NCI-H2196 treated with DMSO at 0.1 percent for 48 hours (cell line): ENCODE measurements around the gene CALN1.

ENCODE experiments used
- DNase-seq: peaks from one replicate; lab custom pipeline; 2025; ENCODE audit not compliant: unreplicated experiment; lab: John Stamatoyannopoulos, UW

The CALN1 gene

GRCh38 chr7:71886046-71886445, 526.1 kb downstream of the CALN1 start:
- no peak for DNase-seq

GRCh38 chr7:71885487-71885886, 526.7 kb downstream of the CALN1 start:
- DNase-seq: no peak

GRCh38 chr7:71883415-71883814, 528.7 kb downstream of the CALN1 start:
- no peak for DNase-seq

DNA sequence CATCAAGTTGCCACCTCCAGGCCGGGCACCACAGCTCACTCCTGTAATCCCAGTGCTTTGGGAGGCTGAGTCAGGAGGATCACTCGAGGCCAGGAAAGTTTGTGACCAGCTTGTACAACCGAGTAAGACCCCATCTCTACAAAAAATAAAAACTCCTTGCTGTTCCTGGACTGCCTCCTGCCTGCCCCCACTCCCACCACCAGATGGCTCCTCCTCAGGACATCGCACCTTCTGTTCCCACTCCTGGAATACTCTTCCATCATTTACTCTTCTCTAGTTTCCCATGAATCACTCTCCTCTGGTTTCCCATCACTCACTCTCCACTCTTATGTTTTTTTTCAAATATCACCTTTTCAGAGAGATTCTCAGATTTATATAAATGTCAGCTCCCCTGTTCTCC, 540.7 kb downstream of the CALN1 start:
- no peak for DNase-seq

GRCh38 chr7:71870812-71871211, 541.3 kb downstream of the CALN1 start:
- DNase-seq: no peak

DNA sequence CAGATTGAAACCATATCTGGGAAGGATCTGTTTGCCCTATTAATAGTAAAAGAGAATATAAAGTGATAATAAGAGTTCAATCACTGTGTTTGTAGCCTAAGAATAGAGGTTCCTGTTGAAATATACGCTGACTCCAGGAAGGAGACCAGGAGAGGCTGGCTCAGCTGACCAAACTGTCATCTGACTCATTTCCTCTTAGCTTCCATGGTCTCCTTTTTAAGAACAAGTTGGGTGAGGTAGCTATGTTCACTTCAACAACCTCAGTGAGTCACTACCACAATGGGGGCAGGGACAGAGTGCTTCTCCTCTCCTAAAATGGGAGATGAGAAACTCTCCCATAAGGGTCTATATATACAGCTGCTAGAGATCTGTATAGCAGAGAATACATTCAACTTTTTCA, 543.3 kb downstream of the CALN1 start:
- DNase-seq: no peak

DNA sequence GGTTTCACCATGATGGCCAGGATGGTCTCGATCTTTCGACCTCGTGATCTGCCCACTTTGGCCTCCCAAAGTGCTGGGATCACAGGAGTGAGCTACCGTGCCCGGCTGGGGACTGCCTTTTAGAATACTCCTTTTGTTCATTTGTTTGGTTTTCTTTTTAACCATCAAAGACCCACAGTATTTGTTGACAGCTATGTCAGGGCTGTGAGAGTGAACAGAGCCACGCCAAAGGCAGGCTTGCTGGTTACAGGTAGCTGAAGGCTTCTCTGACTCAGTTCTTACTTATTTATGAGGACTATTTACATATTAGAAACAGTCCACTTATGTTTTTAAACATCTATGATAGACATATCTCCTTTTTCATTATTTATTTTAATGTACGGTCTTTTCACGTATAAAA, 544.5 kb downstream of the CALN1 start:
- DNase-seq: no peak

GRCh38 chr7:71865172-71865571, 547.0 kb downstream of the CALN1 start:
- DNase-seq: no peak

DNA sequence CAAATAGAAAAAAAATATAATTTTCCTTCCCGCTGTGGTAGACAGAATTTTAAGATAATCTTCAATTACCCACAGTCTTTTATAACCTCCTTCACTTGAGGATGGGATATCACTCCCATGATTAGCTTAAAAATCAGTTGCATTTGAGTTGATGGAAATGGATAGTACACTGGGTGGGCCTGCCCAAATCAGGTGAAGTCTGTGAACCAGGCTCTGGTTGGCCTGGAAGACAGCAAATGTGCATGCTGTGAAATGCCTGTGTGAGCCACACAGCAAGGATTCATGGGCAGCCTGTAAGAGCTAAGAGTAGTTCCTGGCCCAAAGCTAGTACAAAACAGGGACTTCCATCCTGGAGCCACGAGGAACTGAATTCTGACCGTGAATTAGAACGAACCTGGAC, 548.0 kb downstream of the CALN1 start:
- no peak for DNase-seq

GRCh38 chr7:71860572-71860971, 551.6 kb downstream of the CALN1 start:
- DNase-seq: no peak

DNA sequence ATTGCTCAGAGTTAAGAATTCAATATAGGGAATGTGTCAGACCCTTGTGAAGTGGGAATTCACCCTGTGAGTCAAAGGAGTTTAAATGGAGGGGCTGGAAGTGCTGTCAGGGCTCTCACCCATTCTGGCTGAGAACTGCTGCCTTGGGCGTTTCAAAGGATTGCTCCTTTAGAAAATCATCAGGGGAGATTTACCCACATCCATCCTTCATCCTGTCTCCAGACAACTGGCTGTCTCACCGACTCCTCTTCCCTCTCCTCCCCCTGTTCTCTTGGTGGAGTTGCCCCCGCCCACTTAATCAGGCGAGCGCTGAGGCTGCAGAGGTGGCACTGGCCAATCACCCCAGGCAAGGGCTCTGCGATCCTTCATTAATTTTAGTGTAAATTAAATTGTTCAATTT, 554.8 kb downstream of the CALN1 start:
- DNase-seq: no peak

DNA sequence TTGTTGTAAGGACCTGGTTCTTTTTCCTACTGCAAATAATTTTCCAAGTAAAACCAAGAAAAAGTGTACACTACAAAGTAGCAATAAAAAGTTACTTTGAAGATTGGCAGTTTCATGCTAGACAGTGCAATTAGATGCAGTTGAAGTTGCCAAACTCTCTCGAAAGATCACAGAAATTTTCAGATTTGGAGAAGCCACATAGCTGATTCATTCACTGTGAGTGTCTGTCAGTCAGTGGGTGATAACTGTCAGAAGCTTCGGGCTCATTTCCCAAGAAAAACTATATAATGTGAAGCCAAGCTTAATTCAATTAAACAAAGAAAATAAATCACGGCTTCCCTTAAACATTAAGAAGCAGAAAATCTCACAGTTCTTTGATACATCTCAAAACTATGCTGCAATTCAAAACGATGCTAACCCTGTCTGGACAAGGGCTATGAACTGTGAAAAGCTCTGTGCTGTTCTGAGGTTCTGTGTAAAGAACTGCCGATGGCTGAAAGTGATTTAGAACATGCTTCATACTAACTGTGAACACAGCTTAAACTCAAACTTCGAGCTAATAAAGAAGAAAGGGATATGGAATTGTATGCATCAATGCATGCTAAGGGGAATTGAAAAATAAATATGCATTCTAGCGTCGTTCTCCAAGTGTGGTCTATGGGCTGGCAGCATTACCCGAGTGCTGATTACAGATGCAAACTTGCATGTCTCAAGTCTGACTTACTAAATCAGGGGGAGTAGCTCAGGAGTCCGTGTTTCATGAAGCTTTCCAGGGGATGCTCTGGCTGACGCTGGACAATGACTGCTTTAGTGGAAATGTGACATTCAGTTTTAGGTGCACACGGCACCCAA, 557.4 kb downstream of the CALN1 start:
- DNase-seq: no peak

- no peak for DNase-seq
Measured at GRCh38 chr7:71851776-71852498, 560.2 kb downstream of the CALN1 start.

- DNase-seq: no peak
Measured at GRCh38 chr7:71846160-71846559, 566.0 kb downstream of the CALN1 start.

DNA sequence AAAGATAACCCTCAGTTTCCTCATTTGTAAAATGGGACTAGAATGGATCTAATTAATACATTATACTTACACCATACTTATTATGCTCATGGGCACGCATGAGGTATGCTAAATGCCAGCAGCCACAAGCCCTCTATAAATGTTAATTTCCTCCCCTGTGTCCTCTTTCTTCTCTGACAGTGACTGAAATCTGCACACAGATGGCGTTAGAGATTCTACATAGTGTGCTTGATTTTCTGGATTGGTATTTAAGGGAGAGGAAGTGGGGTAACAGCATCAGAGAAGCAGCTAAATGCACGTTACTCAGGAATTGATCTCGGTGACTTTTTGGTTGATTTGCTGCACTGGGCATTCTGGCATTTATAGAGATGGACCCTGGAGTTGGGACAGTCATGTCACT, 568.5 kb downstream of the CALN1 start:
- DNase-seq: no peak

DNA sequence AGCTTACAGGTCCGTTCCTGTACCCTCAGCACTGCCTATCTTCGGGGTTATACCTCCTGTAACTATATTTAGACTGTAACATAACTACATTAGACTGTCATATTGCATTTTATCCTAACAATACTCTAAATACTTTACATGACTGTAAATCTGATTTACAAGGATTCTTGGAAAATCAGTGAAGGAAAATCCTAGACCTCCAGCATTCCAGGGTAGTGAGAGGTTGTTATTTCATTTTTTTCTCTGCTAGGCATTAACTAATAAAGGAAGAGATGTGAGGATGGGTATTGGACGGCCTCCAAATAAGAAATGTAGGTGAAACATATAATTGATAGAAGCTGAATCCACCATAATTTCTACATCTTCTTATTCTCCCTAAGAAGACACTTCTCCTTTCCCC, 569.4 kb downstream of the CALN1 start:
- DNase-seq: no peak

GRCh38 chr7:71842381-71842780, 569.8 kb downstream of the CALN1 start:
- no peak for DNase-seq

- DNase-seq: no peak
Measured at GRCh38 chr7:71835056-71835455, 577.1 kb downstream of the CALN1 start.

GRCh38 chr7:71829515-71829914, 582.6 kb downstream of the CALN1 start:
- no peak for DNase-seq

GRCh38 chr7:71828361-71828760, 583.8 kb downstream of the CALN1 start:
- no peak for DNase-seq

- no peak for DNase-seq
Measured at GRCh38 chr7:71826141-71826540, 586.0 kb downstream of the CALN1 start.

DNA sequence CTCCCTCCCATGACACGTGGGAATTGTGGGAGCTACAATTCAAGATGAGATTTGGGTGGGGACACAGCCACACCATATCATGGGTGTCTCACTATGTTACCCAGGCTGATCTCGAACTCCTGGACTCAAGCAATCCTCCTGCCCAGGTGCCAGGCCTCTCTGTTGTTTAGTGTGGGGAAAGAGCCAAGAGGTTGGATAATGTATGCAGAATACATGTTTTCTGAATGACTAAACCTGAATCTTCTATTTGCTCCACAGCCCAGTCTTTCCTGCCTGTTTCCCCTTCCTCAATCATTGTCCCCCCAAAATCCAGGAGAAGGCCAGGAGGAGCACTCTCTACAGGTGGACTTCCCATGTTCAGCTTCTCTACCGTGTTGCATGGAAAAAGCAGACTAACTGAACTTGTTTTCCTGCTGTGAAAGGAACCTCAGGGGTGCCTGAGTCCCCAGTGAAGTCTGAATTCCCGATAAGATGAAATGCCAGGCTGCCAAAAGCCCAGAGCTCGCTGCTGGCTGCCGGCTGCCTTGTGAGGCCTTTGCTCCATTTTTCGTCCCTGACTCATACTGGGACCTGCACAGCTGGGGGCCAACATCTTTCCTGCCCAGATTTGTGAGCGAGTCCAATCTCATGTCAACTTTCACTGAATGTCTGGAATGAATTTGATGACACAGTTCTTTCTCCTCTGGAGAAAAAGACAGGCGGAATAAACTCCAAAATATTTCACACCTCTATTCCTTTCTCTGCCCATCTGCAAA, 588.0 kb downstream of the CALN1 start:
- DNase-seq: no peak
